Measurements from ENCODE around the gene HIGD1A.

HIGD1A gene

GRCh38 chr3:42746455-42747450 lies 57.5 kb downstream of the HIGD1A start:
- no peak for DNase-seq (ENCODE audit: low read depth)
- H3K4me3 ChIP-seq (ENCODE audit: low read depth, low read length): no peak overlapping the region
- TF ChIP-seq CTCF (IDR thresholded peaks at IDR 0.05; ENCODE audit: insufficient read depth, low read depth, low read length, missing control alignments): no peak

GRCh38 chr3:42745776-42746454 lies 58.4 kb downstream of the HIGD1A start:
- no peak for DNase-seq (ENCODE audit: low read depth)
- no peak overlapping the region for H3K4me3 ChIP-seq (ENCODE audit: low read depth, low read length)
- TF ChIP-seq CTCF (IDR thresholded peaks at IDR 0.05; ENCODE audit: insufficient read depth, low read depth, low read length, missing control alignments): no peak

- H3K4me3 ChIP-seq (ENCODE audit: low read depth, low read length): no peak overlapping the region
- no peak for TF ChIP-seq CTCF (IDR thresholded peaks at IDR 0.05; ENCODE audit: insufficient read depth, low read depth, low read length, missing control alignments)
- no peak for DNase-seq (ENCODE audit: low read depth)
Observed at GRCh38 chr3:42745291-42745745, 59.0 kb downstream of the HIGD1A start.

GRCh38 chr3:42743204-42743995 lies 60.9 kb downstream of the HIGD1A start:
- no peak for TF ChIP-seq CTCF (IDR thresholded peaks at IDR 0.05; ENCODE audit: insufficient read depth, low read depth, low read length, missing control alignments)
- no peak overlapping the region for H3K4me3 ChIP-seq (ENCODE audit: low read depth, low read length)
- no peak for DNase-seq (ENCODE audit: low read depth)

GRCh38 chr3:42742688-42743087 lies 61.6 kb downstream of the HIGD1A start:
- TF ChIP-seq CTCF (IDR thresholded peaks at IDR 0.05; ENCODE audit: insufficient read depth, low read depth, low read length, missing control alignments): no peak
- DNase-seq (ENCODE audit: low read depth): no peak
- no peak overlapping the region for H3K4me3 ChIP-seq (ENCODE audit: low read depth, low read length)

- no peak for TF ChIP-seq CTCF (IDR thresholded peaks at IDR 0.05; ENCODE audit: insufficient read depth, low read depth, low read length, missing control alignments)
- H3K4me3 ChIP-seq (ENCODE audit: low read depth, low read length): no peak overlapping the region
- DNase-seq (ENCODE audit: low read depth): no peak
Observed at GRCh38 chr3:42742259-42742658, 62.0 kb downstream of the HIGD1A start.

Data from GM12865 (cell line).